Hippocampal formation (tissue), 2 donors: Measurements from ENCODE around the gene TSHZ3.

Experiments used
- DNase-seq, 2 donors: peaks; one replicate each; lab custom pipeline; 2025; lab: John Stamatoyannopoulos, UW

TSHZ3 gene

DNA sequence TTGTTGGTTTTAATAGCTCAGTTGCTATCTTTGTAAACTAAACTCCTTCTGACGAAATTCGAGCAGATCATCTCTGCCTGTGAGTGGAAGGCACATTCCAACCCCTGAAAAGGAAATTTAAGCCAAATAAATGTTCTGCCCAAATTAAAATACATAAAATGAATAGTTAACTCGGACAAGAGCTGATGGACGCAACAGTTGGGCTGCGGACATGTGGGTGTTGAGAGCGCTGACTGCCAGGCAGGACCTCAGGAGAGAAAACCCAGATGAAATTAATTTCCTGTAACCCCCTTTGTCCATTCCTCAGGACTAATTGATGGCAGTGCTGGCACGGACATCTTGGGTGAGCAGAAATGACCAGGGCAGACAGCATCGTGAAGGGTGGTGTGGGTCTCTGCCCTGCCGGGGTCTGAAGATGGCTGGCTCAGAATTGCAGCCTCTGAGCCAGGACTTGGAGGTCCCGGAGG is 86.5 kb downstream of the TSHZ3 start:
- DNase-seq = no peak

DNA sequence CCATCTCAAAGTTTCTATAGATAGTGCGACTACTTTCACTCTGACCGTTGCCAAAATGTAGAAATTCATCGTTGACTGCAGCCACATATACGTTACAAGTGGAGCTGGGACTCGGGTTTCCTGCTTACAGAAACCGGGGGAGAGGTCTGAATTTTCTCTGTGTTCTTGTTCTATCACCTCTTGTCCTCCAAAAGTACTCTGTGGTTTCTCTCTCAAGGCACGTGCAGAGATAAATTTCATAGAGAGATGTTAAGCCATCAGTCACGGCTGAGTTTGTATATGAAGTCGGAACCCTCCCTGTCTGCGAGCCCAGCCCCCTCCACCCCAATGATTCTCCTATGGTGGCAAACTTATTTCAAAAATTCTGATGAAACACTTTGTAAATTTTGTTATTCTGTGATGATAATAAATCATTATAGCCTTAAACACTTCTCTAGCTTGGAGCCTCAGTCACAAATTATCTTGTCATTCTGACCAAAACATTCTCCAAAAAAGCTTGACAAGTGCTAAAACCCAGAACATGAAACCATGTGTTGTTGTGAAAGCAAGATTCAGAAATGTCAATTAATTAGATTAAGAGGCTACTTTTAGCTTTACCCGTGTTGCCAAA is 87.5 kb downstream of the TSHZ3 start:
- DNase-seq = no peak

GRCh38 chr19:31261019-31261602 is 88.1 kb downstream of the TSHZ3 start:
- DNase-seq = no peak

DNA sequence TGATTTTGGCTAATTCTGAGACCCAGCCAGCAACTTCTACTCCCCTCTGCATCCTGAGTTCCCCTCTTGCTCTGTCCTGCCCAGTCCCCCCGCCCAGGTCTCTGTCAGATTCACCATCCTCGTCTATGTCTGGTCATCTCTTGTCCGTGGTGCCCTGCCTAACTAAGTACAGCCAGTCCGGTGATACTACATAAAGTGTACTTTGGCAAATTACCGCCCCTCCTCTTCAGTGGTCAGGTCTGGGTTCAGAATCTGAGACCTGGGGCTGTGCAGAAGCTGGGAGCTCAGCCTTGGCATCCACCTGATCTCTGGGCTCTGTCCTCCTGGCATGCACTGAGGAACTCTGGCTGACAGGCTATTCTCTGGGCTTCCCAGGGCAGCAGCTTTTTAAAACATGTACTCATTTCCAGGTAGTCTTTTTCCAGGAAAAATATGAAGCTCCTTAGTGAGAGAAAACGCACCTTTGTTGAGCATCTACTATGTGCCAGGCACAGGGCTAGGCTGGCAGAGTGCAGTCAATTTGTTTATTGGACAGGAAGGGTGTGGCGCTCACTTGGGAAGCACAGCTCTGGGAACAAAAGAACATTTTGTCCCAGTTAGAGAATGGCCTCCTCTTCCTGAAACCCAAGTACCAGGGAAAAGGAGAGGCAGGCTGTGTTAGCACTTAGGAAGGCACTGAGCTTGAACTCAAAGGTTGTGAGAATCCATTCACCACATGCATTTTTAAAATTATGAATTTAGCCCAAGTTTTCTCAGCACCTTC is 88.9 kb downstream of the TSHZ3 start:
- no peak for DNase-seq

DNA sequence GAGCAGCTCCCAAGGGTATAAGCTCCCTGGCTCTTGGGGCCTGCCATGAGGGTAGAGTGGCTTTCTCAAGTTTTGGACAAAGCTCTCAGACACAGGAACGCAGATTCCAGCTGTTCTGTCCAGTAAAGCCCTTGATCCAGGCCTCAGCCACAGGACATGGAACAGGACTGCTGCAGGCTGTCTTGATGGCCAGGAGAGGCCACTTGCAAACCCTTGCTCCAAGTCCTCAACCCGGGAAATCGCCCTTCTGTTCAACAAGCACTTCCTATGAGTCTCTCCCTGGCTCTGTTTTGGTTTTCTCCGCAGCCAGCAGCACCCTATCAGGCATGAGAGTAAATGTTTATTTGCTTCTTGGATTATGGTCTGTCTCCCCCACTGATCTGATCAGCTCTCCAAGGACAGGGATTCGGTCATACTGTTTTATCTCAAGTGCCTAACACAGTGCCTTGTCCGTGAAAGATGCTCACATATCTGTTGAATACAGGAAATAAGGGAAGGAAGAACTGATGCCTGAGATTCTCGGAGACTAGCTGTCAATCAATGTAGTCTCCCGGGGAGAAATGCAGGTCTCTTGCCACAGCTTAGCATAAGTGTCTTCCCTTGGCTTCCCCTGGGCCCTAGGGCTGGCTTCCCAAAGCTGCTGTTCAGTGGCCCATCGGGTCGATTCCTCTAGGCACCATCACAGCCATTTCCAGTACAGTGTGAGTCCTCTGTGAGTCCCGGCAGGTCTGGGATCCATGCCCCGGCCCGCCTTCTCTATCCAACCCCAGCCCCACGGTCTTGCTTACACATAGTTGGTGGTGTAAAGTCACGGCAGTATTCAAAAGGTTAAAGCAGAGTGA is 90.8 kb downstream of the TSHZ3 start:
- no peak for DNase-seq

DNA sequence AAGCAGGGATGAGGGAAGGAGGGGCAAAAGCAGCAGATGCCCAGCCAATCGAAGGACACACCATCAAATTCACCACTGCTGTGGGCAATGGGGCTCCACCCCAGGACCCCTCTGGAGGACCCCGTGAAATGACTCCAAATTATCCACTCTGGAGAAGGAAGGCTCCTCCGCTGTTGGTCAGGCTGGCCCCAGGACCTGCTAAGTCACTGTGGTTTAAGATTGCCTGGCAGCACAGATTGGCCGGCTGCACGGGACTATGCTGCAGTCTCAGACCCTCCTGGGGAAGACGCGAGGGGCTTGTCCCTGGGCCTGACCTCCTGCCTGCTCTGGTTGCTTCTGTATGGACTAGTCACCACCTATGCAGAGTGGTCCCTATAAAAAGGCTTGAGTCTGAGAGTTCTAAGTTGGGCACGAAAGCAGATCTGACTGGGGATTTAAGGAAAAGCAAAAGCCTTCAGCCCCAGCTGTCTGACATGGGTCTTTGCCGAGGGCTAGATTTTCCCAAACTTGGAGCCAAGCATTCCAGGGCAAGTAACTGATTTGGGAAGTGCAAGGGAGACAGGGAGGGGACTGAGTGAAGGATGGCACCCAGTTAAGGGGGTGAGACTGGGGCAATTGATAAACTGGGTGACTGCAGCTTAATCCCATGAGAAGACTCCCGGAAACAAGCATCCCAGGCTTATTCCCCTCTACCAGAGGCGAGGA is 91.7 kb downstream of the TSHZ3 start:
- no peak for DNase-seq

- no peak for DNase-seq
Observed at GRCh38 chr19:31257025-31257424, 92.2 kb downstream of the TSHZ3 start.

- DNase-seq = no peak
Observed at GRCh38 chr19:31256593-31256960, 92.7 kb downstream of the TSHZ3 start.

GRCh38 chr19:31255831-31256592 is 93.2 kb downstream of the TSHZ3 start:
- no peak for DNase-seq

- no peak for DNase-seq
Observed at GRCh38 chr19:31255174-31255799, 93.9 kb downstream of the TSHZ3 start.

DNA sequence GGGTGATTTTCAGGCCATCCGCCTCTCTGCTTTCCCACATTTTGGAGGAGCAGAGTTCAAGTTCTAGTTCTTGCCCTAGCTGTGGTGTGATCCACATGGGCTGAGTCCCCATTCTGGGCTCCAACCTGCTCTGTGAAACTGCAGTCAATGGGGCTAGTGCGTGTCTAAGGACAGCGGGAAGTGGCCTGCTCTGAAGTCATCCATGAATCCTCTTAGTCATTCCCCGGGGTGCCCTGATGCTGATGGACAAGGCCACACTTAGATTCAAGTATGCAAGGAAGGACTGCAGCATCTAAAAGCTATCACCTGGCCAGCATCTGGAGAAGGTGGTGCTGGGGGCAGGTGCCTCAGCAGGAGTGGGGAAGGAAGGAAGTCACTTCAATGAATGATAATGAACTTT is 94.6 kb downstream of the TSHZ3 start:
- DNase-seq = no peak

DNA sequence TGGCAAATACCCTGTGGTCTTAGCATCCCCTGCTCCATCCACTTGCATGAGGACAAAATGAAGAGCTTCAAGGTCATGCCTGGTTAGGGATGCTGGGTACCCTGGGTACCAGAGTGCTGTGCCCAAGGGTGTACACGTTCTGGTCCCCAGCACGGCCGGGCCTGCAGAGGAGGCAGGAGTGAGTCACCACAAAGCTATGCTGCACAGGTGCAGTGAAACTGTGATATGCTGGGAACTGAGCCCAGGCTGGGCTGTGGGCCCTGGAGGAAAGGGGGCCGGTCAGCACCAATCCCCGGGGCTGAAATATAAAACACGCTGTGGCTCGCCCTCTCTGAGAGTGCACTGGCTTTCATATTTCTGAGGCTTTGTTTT is 95.1 kb downstream of the TSHZ3 start:
- DNase-seq = no peak

DNA sequence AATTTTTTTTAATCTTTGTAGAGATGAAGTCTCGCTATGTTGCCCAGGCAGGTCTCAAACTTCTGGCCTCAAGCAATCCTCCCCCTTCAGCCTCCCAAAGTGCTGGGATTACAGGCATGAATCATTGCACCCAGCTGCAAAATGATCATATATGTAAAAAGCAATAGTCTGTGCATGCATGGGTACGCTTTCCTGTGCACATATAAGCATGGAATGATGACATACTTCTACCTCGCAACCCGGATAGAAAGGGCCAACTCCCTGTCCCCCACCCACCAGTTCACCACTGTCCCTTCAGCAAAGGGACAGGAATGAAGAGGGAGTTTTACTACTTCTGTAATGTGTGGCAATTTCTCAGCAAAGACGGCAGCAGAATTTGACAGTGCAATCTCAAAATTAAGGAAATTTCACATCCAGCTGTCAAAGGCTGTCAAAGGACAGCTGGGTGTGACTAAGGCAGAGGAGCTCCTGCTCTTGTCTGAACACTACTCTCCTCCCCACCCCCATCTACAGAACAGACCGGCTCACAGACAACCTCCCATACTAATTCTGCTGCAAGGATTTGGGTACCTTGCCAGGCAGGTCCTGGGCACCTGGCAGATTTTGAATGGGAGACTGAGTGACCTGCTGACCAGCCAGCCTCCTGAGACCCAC is 95.6 kb downstream of the TSHZ3 start:
- no peak for DNase-seq

DNA sequence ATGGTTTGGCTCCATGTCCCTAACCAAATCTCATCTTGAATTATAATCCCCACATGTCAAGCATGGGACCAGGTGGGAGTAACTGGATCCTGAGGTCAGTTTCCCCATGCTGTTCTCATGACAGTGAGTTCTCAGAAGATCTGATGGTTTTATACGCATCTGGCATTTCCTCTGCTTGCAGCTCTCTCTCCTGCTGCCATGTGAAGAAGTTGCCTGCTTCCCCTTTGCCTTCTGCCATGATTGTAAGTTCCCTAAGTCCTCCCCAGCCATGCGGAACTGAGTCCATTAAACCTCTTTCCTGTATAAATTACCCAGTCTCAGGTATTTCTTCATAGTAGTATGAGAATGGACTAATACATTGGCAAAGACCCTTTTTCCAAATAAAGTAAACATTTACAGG is 96.8 kb downstream of the TSHZ3 start:
- no peak for DNase-seq

- DNase-seq = no peak
Observed at GRCh38 chr19:31249217-31249616, 100.0 kb downstream of the TSHZ3 start.

- no peak for DNase-seq
Observed at GRCh38 chr19:31235806-31236205, 113.4 kb downstream of the TSHZ3 start.

- DNase-seq = no peak
Observed at GRCh38 chr19:31233295-31233800, 115.9 kb downstream of the TSHZ3 start.

DNA sequence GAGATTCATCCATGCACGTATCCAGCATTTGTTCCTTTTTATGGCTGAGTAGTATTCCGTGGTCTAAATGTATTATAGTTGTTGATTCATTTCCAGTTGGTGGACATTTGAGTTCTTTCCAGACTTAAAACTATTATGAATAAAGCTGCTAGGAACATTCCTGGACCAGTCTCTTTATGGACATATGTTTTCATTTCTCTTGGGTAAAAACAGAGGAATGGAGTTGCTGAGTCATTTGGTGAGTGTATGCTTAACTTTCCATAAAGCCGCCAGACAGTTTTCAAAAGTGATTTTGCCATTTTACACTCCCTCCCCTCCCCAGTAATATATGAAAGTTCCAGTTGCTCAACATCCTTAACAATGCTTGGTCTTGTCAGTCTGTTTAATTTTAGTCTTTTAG is 116.4 kb downstream of the TSHZ3 start:
- no peak for DNase-seq

DNA sequence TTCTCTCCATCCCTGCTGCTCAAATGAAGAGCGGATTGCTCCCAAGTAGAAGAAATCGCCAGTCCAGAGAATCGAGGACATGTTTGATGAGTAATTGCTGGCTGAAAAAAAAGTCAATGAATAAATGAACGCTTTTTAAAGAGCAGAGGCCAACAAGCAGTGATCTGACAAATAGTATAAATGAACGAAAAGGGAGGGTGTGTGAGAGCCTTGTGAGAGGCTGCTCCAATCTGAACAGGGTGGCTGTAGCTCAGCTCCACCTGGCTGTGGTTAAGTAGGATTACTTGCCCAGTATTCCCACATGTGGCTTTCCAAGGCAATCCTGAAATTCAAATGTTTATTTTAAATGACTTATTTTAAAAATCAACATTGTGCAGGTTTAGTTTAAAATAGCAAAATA is 117.1 kb downstream of the TSHZ3 start:
- no peak for DNase-seq

DNA sequence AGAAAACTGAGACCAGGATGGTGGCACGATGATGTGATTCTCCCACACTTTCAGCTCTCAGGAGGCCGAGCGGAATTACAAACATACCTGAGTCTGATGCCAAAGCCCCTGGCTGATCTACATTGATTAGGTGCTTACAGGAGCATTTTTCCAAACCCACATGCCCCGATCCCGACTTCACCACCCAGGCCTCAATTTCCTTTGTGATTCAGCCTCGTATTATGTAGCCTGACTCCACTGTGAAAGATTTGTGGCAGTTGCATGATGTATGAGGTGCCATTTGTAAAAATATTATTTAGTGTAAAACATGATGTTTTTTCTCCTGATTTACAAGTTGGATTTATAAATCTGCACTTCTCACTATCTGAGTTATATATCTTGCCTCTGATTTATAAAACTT is 118.0 kb downstream of the TSHZ3 start:
- DNase-seq = no peak
